LNCAP (cell line): Measurements from ENCODE around the gene RABGEF1.

Experiments
- TF ChIP-seq, protein P1 (sequence below): fragments of 450-650 bp; IDR thresholded peaks from 2 replicates; pipeline ENCODE4 v1.5.1; 2017; ENCODE audit warnings: mild to moderate bottlenecking

The RABGEF1 gene

DNA sequence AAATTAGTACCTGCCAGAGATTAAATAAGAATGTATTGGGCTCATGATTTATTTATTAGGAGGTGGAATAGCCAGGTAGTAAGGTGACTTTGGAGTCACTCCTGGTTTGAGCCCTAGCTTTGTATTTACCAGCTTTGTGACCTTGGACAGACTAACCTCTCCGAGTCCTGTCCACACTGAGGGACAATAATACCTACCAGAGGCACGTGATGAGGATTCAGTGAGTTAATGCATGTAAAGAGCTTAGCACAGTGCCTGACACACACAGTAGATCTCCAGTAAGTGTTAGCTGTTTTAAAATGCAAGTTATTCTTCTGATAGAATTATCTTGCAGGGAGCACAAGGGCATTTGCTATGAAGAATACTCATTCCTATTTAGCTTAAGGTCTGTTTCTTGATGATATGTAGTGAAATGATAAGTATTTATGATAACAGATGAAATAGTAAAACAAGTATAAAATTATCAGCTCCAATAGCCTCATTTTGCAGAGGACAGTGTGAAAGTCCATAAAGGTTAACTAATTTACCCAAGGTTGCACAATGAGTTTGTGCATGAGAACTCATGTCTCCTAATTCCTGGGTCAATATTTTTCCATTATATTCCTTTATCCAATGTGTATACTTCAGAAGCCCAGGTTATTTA, 36.4 kb downstream of the RABGEF1 start:
- TF ChIP-seq, protein P1, sequence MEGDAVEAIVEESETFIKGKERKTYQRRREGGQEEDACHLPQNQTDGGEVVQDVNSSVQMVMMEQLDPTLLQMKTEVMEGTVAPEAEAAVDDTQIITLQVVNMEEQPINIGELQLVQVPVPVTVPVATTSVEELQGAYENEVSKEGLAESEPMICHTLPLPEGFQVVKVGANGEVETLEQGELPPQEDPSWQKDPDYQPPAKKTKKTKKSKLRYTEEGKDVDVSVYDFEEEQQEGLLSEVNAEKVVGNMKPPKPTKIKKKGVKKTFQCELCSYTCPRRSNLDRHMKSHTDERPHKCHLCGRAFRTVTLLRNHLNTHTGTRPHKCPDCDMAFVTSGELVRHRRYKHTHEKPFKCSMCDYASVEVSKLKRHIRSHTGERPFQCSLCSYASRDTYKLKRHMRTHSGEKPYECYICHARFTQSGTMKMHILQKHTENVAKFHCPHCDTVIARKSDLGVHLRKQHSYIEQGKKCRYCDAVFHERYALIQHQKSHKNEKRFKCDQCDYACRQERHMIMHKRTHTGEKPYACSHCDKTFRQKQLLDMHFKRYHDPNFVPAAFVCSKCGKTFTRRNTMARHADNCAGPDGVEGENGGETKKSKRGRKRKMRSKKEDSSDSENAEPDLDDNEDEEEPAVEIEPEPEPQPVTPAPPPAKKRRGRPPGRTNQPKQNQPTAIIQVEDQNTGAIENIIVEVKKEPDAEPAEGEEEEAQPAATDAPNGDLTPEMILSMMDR: no peak

DNA sequence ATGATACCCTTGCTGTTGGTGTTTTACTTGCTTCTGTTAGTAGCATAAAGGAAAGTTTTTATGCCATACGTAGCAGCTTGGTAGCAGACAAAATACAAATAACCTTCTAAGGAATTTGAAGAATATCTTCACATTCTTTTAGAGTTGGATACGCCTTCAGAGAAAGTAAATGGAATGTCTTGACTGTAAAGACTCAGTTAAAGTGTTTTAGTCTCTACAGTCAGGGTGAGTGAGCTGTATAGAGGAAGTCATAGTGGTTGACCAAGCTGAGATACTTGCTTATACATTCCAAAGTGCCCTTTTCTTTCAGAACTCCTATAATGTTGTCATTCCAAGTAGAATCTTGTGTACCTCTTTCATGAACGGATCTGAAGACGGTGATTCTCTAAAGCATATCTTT, 37.7 kb downstream of the RABGEF1 start:
- TF ChIP-seq, protein P1: no peak

DNA sequence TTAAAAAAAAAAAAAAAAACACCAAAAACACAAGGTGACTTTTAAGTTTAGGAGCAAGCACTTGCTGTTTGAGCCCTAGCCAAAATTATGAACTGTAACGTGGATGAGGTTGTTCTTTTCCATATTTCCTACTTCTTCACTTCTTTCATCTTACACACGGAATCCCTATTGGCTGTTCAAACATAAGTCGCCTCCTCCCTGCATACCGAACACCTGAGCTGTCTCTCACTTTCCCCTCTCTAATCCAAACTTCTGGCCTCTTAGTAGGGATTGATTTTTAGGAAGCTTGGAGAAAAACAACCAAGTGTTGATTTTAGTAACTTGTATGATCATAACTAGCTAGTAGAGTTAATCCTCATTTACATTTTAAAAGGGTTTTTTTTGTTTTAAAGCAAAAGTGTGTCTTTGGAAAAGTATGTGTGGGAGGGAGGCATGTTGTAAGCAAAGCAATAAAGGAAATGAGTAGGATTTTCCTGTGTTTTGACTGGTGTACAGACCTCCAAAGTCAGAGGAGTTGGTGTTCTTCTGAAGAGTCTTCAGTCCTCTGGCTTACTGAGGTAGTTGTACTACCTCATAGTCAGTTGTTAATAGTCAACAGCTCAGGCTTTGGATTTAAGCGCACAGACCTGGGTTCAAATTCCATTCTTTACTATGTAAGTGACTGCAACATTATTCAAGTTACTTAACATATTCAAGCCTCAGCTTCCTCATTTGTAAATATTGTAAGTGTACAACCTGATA, 39.3 kb downstream of the RABGEF1 start:
- TF ChIP-seq, protein P1: no peak

DNA sequence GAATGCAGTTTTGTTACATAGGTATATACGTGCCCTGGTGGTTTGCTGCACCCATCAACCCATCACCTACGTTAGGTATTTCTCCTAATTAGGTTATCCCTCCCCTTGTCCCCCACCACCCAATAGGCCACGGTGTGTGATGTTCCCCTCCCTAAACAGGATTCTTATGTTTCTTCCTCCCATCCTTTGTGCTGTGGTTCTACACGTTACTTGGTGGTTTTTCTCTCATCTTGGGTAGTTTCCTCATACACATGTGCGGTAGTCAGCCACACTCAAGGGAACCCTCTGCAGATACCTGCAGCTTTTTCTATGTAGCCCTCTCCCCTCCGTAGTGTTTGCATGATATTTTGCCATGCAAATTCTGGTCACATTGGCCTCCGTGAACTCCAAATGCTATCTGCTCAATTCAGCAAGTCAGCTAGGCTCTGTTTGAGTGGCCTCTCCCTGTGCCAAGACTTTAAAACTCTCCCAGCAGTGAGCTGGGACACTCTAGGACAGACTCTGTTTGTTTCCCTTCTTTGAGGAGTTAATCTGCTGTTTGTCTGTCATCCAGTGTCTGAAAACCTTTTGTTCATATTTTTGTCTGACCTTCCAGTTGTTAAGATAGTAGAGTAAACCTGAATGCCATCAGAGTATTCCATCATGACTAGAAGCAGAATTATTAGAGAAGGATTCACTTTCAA, 41.0 kb downstream of the RABGEF1 start:
- TF ChIP-seq, protein P1: no peak

DNA sequence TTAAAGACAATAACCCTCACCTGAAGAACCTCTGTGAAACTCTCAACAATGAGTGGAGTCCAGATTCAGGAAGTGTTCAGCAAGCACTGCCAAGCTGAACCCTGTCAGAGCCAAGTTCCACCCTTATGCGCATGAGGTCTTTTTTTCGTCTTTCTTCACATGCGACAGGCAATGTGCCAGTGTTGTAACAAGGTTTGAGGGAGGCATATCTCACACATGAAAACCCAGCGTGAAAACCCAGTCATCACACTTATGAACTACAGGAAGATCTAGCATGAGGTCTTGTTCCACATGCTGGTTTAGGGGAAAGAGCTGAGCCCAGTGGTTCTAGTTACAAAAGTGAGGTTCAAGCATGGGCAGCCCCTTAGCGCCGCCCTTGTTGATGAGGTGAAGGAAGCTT, 49.7 kb downstream of the RABGEF1 start:
- TF ChIP-seq, protein P1: no peak

DNA sequence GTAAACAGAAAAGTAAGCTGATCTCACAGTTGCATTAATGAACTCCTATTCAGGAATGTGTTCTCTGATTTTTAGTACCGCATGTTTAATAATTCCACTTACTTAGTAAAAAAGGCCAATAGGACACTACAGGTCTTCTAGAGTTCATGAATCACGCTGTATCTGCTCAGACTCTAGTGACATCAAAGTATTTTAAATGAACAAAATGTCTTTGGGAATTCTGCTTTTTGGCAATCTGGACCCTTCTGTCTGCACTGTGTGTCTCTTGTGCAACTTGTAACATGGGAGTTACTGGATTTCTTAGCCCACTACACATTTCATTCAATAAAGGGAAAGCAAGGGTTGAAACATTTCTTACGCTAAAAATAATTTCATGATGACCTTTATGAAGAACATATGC, 50.2 kb downstream of the RABGEF1 start:
- TF ChIP-seq, protein P1: no peak

DNA sequence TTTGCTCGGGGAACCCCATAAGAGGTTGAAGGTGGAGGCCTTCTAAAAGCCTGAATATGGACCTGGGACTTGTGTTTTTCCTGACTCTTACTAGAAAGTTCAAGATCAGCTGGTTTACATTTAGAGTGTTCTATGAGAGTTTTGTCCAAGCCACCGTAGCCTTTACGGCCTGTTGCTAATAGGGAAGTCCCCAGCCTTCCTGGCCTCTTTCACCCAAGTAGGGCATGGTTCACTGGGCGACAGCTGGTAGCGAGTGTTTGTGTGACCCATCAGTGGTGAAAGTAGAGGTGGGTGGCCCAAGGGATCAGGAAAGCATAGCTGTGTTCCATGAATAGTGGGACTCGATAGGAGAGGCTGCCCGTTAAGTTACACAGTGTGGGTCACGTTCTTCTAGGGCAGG, 60.1 kb downstream of the RABGEF1 start:
- TF ChIP-seq, protein P1: no peak
